K562 (cell line): ENCODE measurements around the gene TTLL11. TPM values are rescaled to one million over a fixed set of nuclear protein-coding genes. Genes with fewer than 3 reads are reported as not detected.

ENCODE experiments used
- E2F6 ChIP-seq, 2 experiments: IDR thresholded peaks; 2 replicates each; pipeline ENCODE4 v1.6.1; 2011; ENCODE audit warnings: borderline replicate concordance in 1 of 2, control low read depth in 1 of 2, low read depth in 1 of 2, low read length in 1 of 2, mild to moderate bottlenecking in 1 of 2, mixed read lengths in 1 of 2, moderate library complexity in 1 of 2; ENCODE audit not compliant: insufficient read depth in 1 of 2, insufficient read length in 1 of 2, poor library complexity in 1 of 2, severe bottlenecking in 1 of 2; ENCODE audit errors: extremely low read depth in 1 of 2
- FOXK1 ChIP-seq: sonication (generic); formaldehyde crosslinking; IDR thresholded peaks from 2 replicates; pipeline ENCODE4 v1.8.0; 2022; ENCODE audit warnings: missing genetic modification reagents, mild to moderate bottlenecking, borderline replicate concordance
- GABPB1 ChIP-seq: sonication (generic); formaldehyde crosslinking; IDR thresholded peaks from 2 replicates; pipeline ENCODE4 v1.8.0; 2022; ENCODE audit warnings: mild to moderate bottlenecking, missing genetic modification reagents
- HCFC1 ChIP-seq: IDR thresholded peaks from 2 replicates; pipeline ENCODE4 v1.6.1; 2012; ENCODE audit warnings: low read depth, low read length, improper control_type of control experiment
- HSF4 ChIP-seq: fragments of 250-450 bp; sonication (Bioruptor Pico); IDR thresholded peaks from 2 replicates; pipeline ENCODE4 v2.1.2; 2022; ENCODE audit warnings: mild to moderate bottlenecking, moderate library complexity, borderline replicate concordance
- LCOR ChIP-seq: sonication (generic); formaldehyde crosslinking; IDR thresholded peaks from 2 replicates; pipeline ENCODE4 v1.8.0; 2022; ENCODE audit warnings: mild to moderate bottlenecking, missing genetic modification reagents
- MLLT1 ChIP-seq, 2 experiments: fragments of 450-650 bp; IDR thresholded peaks; 2 replicates each; pipeline ENCODE4 v1.6.1; 2016
- MLX ChIP-seq, 2 experiments: fragments of 450-650 bp in 1 of 2; sonication (generic) in 1 of 2; formaldehyde crosslinking; conservative IDR thresholded peaks; 2 replicates each; pipeline versions ENCODE4 v1.4.0 to v1.8.1; 2020 to 2022; ENCODE audit warnings: mild to moderate bottlenecking in 1 of 2, missing genetic modification reagents in 1 of 2
- TGIF2 ChIP-seq: sonication (generic); formaldehyde crosslinking; IDR thresholded peaks from 2 replicates; pipeline ENCODE4 v1.8.1; 2022; ENCODE audit warnings: mild to moderate bottlenecking, missing genetic modification reagents, moderate library complexity
- ZC3H4 ChIP-seq: sonication (generic); formaldehyde crosslinking; IDR thresholded peaks from 2 replicates; pipeline ENCODE4 v1.9.0; 2021; ENCODE audit warnings: missing genetic modification reagents, borderline replicate concordance
- ZHX1 ChIP-seq: fragments of 150-350 bp; conservative IDR thresholded peaks from 2 replicates; pipeline ENCODE4 v1.6.1; 2014; ENCODE audit warnings: low read length
- ZNF146 ChIP-seq: IDR thresholded peaks from one replicate; pipeline ENCODE4 v1.6.1; 2018; ENCODE audit warnings: missing compliant biosample characterization; ENCODE audit not compliant: unreplicated experiment
- ZNF586 ChIP-seq: fragments of 450-650 bp; formaldehyde crosslinking; conservative IDR thresholded peaks from 2 replicates; pipeline ENCODE4 v1.4.0; 2020; ENCODE audit warnings: mild to moderate bottlenecking, moderate library complexity
- polyA plus RNA-seq, 8 experiments: library from polyadenylated mRNA; depleted of rRNA in 4 of 8; stranded (reverse) in 5 of 8; unstranded in 3 of 8; fragments of >200 nt; fragmentation: Nextera tagmentation in 2 of 8; fragmentation: Illumina TruSeq in 1 of 8; extraction: Ambion mirVana in 2 of 8; extraction: Trizol in 1 of 8; gene quantifications; 2 replicates each; pipeline versions ENCODE4 v1.2.1 to v1.2.3, GENCODE V29; 2011 to 2014; ENCODE audit warnings: inconsistent platforms in 1 of 8, missing spikeins in 1 of 8
- total RNA-seq, 7 experiments: library from RNA; depleted of rRNA in 6 of 7; stranded (reverse); fragments of >200 nt in 6 of 7; fragmentation: Illumina TruSeq in 2 of 7; extraction: Trizol in 2 of 7; gene quantifications; 2 replicates each; pipeline versions ENCODE4 v1.2.1 to v1.2.3, GENCODE V29; 2011 to 2021; ENCODE audit warnings: low replicate concordance in 1 of 7

Gene TTLL11
- total and polyA plus RNA-seq, 9 of the 15 experiments (the other 6 are each of a cell fraction or from before 2014, with no cell fraction given) = 0.83 to 4.4 (median 2.7) TPM

- TF ChIP-seq E2F6 (IDR thresholded peaks at IDR 0.05; ENCODE audit: borderline replicate concordance in 1 of 2, extremely low read depth in 1 of 2, insufficient read depth in 1 of 2, insufficient read length in 1 of 2, low read depth in 1 of 2, low read length in 1 of 2, poor library complexity in 1 of 2, severe bottlenecking in 1 of 2) = no peak
- no peak for TF ChIP-seq HSF4
- no peak for TF ChIP-seq FOXK1 (CRISPR knock-in tag)
- no peak for TF ChIP-seq MLX (CRISPR knock-in tag; conservative IDR thresholded peaks at IDR 0.05)
- TF ChIP-seq LCOR (CRISPR knock-in tag) = no peak
- TF ChIP-seq TGIF2 (CRISPR knock-in tag) = no peak
- TF ChIP-seq ZHX1 = no peak
- TF ChIP-seq GABPB1 (CRISPR knock-in tag) = no peak
- TF ChIP-seq MLLT1 (IDR thresholded peaks at IDR 0.05) = no peak
- TF ChIP-seq ZC3H4 = no peak
- TF ChIP-seq ZNF586 (CRISPR knock-in tag) = no peak
- TF ChIP-seq HCFC1 = no peak
- no peak for TF ChIP-seq ZNF146 (CRISPR knock-in tag)
- TF ChIP-seq, all 486 proteins: peak for 24
These were observed 180.1 kb downstream of the TTLL11 start (continued) for GRCh38 chr9:121912812-121913627.
